HEK293 (cell line): ENCODE data around the gene TSSK6.

Source experiments
- GFI1B ChIP-seq: fragments of 450-650 bp; formaldehyde crosslinking; IDR thresholded peaks from 2 replicates; pipeline ENCODE4 v1.5.1; 2016; ENCODE audit warnings: missing biosample characterization, missing genetic modification characterization
- HOXA7 ChIP-seq: sonication (generic); formaldehyde crosslinking; IDR thresholded peaks from 2 replicates; pipeline ENCODE4 v1.8.1; 2022; ENCODE audit warnings: missing genetic modification reagents, borderline replicate concordance
- HOXC10 ChIP-seq: sonication (generic); formaldehyde crosslinking; IDR thresholded peaks from 2 replicates; pipeline ENCODE4 v1.8.1; 2023; ENCODE audit warnings: mild to moderate bottlenecking, missing genetic modification reagents
- YY1 ChIP-seq: fragments of 450-650 bp; formaldehyde crosslinking; IDR thresholded peaks from 2 replicates; pipeline ENCODE4 v1.5.1; 2018; ENCODE audit warnings: missing biosample characterization, missing genetic modification characterization
- YY2 ChIP-seq: fragments of 450-650 bp; formaldehyde crosslinking; IDR thresholded peaks from 2 replicates; pipeline ENCODE4 v1.5.1; 2016; ENCODE audit warnings: missing biosample characterization, missing genetic modification characterization
- ZFHX2 ChIP-seq: fragments of 450-650 bp; formaldehyde crosslinking; conservative IDR thresholded peaks from 2 replicates; pipeline ENCODE4 v1.5.1; 2016; ENCODE audit warnings: missing biosample characterization, missing genetic modification characterization
- ZNF112 ChIP-seq: fragments of 450-650 bp; formaldehyde crosslinking; IDR thresholded peaks from 2 replicates; pipeline ENCODE4 v1.5.0; 2017; ENCODE audit warnings: missing biosample characterization, missing genetic modification characterization
- ZNF138 ChIP-seq: fragments of 450-650 bp; formaldehyde crosslinking; IDR thresholded peaks from 2 replicates; pipeline ENCODE4 v1.5.1; 2016; ENCODE audit warnings: missing biosample characterization, missing genetic modification characterization, borderline replicate concordance
- ZNF157 ChIP-seq: fragments of 450-650 bp; formaldehyde crosslinking; IDR thresholded peaks from 2 replicates; pipeline ENCODE4 v1.5.1; 2016; ENCODE audit warnings: missing biosample characterization, missing genetic modification characterization
- ZNF19 ChIP-seq: fragments of 450-650 bp; formaldehyde crosslinking; IDR thresholded peaks from 2 replicates; pipeline ENCODE4; 2016; ENCODE audit warnings: missing biosample characterization, missing genetic modification characterization, low read depth
- ZNF2 ChIP-seq: fragments of 450-650 bp; formaldehyde crosslinking; IDR thresholded peaks from 2 replicates; pipeline ENCODE4 v1.5.1; 2016; ENCODE audit warnings: missing biosample characterization, missing genetic modification characterization
- ZNF202 ChIP-seq: fragments of 450-650 bp; formaldehyde crosslinking; IDR thresholded peaks from 2 replicates; pipeline ENCODE4 v1.5.1; 2016; ENCODE audit warnings: missing biosample characterization, missing genetic modification characterization, borderline replicate concordance
- ZNF274 ChIP-seq, 2 experiments: fragments of 200-500 bp in 1 of 2; fragments of 450-650 bp in 1 of 2; sonication (Bioruptor generic) in 1 of 2; formaldehyde crosslinking in 1 of 2; IDR thresholded peaks; 2 replicates each; pipeline versions ENCODE4 v1.5.1 to v1.6.1; 2014 to 2016; ENCODE audit warnings: borderline replicate concordance in 1 of 2, inconsistent platforms in 1 of 2, low read length in 1 of 2, missing biosample characterization in 1 of 2, missing genetic modification characterization in 1 of 2
- ZNF302 ChIP-seq: fragments of 450-650 bp; formaldehyde crosslinking; IDR thresholded peaks from 2 replicates; pipeline ENCODE4 v1.5.1; 2016; ENCODE audit warnings: missing biosample characterization, missing genetic modification characterization, low read depth
- ZNF350 ChIP-seq: fragments of 450-650 bp; formaldehyde crosslinking; IDR thresholded peaks from 2 replicates; pipeline ENCODE4 v1.5.0; 2017; ENCODE audit warnings: missing biosample characterization, mild to moderate bottlenecking, missing genetic modification characterization
- ZNF394 ChIP-seq: fragments of 450-650 bp; formaldehyde crosslinking; IDR thresholded peaks from 2 replicates; pipeline ENCODE4 v1.5.1; 2016; ENCODE audit warnings: missing biosample characterization, missing genetic modification characterization, mild to moderate bottlenecking, moderate library complexity, borderline replicate concordance
- ZNF426 ChIP-seq: fragments of 450-650 bp; formaldehyde crosslinking; IDR thresholded peaks from 2 replicates; pipeline ENCODE4 v1.5.1; 2017; ENCODE audit warnings: missing biosample characterization, missing genetic modification characterization, mild to moderate bottlenecking, inconsistent platforms, moderate library complexity
- ZNF501 ChIP-seq: fragments of 450-650 bp; formaldehyde crosslinking; IDR thresholded peaks from 2 replicates; pipeline ENCODE4 v1.5.1; 2016; ENCODE audit warnings: missing biosample characterization, missing genetic modification characterization
- ZNF530 ChIP-seq: fragments of 450-650 bp; formaldehyde crosslinking; IDR thresholded peaks from 2 replicates; pipeline ENCODE4 v1.5.1; 2016; ENCODE audit warnings: low read depth, missing biosample characterization, missing genetic modification characterization
- ZNF571 ChIP-seq: fragments of 450-650 bp; formaldehyde crosslinking; IDR thresholded peaks from 2 replicates; pipeline ENCODE4 v1.5.0; 2017; ENCODE audit warnings: missing biosample characterization, missing genetic modification characterization
- ZSCAN30 ChIP-seq: fragments of 450-650 bp; IDR thresholded peaks from 2 replicates; pipeline ENCODE4 v1.5.1; 2018; ENCODE audit warnings: missing biosample characterization, mild to moderate bottlenecking, missing genetic modification characterization, moderate library complexity
- TF ChIP-seq, protein P1 (sequence below): fragments of 450-650 bp; formaldehyde crosslinking; IDR thresholded peaks from 2 replicates; pipeline ENCODE4 v1.5.1; 2017; ENCODE audit warnings: missing biosample characterization, missing genetic modification characterization
- TF ChIP-seq, protein P2 (sequence below): fragments of 450-650 bp; formaldehyde crosslinking; IDR thresholded peaks from 2 replicates; pipeline ENCODE4 v1.5.1; 2016; ENCODE audit warnings: missing biosample characterization, missing genetic modification characterization
- TF ChIP-seq, protein P3 (sequence below): fragments of 450-650 bp; formaldehyde crosslinking; IDR thresholded peaks from 2 replicates; pipeline ENCODE4 v1.5.1; 2016; ENCODE audit warnings: missing biosample characterization, missing genetic modification characterization
- TF ChIP-seq, protein P4 (sequence below): fragments of 450-650 bp; formaldehyde crosslinking; IDR thresholded peaks from 2 replicates; pipeline ENCODE4 v1.5.1; 2016; ENCODE audit warnings: missing biosample characterization, missing genetic modification characterization, borderline replicate concordance
- TF ChIP-seq, protein P5 (sequence below): fragments of 450-650 bp; formaldehyde crosslinking; IDR thresholded peaks from 2 replicates; pipeline ENCODE4; 2016; ENCODE audit warnings: missing biosample characterization, missing genetic modification characterization

The TSSK6 gene

DNA sequence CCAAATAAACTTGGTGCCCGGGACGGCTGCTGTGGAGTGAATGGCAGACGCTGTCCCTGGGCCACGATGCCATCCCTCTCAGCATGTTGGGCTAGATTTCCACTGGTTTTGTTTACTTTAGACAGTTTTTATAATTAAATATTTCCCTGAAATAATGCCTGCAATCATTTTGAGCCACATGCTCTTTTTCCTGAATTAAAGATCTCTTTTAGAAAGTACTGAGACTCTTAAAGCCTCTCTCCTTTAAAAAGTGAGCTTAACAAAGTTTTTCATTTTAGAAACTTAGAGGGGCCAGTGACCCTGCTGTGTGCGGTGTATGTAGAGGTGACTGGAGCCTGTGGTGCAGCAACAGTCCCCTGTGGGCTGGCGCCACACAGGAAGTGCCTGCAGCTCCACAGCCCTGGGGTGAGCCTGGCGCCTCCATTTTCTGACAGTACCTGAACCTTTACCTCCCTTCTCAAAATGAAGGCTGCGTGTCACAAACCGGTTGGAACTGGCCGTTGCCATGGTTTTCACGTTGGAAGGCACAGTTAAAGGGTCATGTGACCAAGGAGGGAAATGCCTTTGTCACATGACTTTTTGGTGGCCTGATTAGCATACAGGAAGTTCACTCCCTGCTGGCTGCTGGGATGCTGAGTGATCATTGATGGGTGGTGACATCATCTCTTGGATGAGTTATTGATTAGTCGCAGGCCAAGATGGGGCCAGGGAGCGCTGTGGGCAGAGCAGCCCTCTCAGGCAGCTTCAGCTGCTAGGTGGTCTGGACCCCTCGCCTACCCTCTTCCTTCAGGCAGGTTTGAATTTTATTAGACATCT, 26.3 kb downstream of the TSSK6 start (continued):
- TF ChIP-seq ZNF19 (tag by site-specific recombination) (no peak), ZFHX2 (tag by site-specific recombination) (no peak), ZNF302 (tag by site-specific recombination) (no peak), ZNF112 (tag by site-specific recombination) (no peak), ZSCAN30 (tag by site-specific recombination) (no peak), ZNF138 (tag by site-specific recombination) (no peak), HOXC10 (CRISPR knock-in tag) (no peak), ZNF530 (tag by site-specific recombination) (no peak), ZNF2 (tag by site-specific recombination) (no peak), ZNF571 (tag by site-specific recombination) (no peak), ZNF501 (tag by site-specific recombination) (no peak), YY1 (peak; percentile 46; the same call in 1 of the 2 replicates), ZNF157 (tag by site-specific recombination) (no peak), ZNF394 (tag by site-specific recombination) (no peak), ZNF274 (IDR thresholded peaks at IDR 0.05; ENCODE audit: low read length) (no peak), ZNF274 (tag by site-specific recombination; IDR thresholded peaks at IDR 0.05; ENCODE audit: borderline replicate concordance) (no peak), ZNF350 (no peak), HOXA7 (CRISPR knock-in tag) (no peak), YY2 (0 out of 2 replicates have a peak, but pooled peaks have one; percentile 53), GFI1B (tag by site-specific recombination) (no peak), ZNF202 (tag by site-specific recombination) (no peak), ZNF426 (tag by site-specific recombination) (no peak)
- TF ChIP-seq, protein P1, sequence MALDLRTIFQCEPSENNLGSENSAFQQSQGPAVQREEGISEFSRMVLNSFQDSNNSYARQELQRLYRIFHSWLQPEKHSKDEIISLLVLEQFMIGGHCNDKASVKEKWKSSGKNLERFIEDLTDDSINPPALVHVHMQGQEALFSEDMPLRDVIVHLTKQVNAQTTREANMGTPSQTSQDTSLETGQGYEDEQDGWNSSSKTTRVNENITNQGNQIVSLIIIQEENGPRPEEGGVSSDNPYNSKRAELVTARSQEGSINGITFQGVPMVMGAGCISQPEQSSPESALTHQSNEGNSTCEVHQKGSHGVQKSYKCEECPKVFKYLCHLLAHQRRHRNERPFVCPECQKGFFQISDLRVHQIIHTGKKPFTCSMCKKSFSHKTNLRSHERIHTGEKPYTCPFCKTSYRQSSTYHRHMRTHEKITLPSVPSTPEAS (tag by site-specific recombination) = no peak
- TF ChIP-seq, protein P2, sequence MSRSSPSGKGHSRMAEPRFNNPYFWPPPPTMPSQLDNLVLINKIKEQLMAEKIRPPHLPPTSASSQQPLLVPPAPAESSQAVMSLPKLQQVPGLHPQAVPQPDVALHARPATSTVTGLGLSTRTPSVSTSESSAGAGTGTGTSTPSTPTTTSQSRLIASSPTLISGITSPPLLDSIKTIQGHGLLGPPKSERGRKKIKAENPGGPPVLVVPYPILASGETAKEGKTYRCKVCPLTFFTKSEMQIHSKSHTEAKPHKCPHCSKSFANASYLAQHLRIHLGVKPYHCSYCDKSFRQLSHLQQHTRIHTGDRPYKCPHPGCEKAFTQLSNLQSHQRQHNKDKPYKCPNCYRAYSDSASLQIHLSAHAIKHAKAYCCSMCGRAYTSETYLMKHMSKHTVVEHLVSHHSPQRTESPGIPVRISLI (tag by site-specific recombination) = no peak
- TF ChIP-seq, protein P3, sequence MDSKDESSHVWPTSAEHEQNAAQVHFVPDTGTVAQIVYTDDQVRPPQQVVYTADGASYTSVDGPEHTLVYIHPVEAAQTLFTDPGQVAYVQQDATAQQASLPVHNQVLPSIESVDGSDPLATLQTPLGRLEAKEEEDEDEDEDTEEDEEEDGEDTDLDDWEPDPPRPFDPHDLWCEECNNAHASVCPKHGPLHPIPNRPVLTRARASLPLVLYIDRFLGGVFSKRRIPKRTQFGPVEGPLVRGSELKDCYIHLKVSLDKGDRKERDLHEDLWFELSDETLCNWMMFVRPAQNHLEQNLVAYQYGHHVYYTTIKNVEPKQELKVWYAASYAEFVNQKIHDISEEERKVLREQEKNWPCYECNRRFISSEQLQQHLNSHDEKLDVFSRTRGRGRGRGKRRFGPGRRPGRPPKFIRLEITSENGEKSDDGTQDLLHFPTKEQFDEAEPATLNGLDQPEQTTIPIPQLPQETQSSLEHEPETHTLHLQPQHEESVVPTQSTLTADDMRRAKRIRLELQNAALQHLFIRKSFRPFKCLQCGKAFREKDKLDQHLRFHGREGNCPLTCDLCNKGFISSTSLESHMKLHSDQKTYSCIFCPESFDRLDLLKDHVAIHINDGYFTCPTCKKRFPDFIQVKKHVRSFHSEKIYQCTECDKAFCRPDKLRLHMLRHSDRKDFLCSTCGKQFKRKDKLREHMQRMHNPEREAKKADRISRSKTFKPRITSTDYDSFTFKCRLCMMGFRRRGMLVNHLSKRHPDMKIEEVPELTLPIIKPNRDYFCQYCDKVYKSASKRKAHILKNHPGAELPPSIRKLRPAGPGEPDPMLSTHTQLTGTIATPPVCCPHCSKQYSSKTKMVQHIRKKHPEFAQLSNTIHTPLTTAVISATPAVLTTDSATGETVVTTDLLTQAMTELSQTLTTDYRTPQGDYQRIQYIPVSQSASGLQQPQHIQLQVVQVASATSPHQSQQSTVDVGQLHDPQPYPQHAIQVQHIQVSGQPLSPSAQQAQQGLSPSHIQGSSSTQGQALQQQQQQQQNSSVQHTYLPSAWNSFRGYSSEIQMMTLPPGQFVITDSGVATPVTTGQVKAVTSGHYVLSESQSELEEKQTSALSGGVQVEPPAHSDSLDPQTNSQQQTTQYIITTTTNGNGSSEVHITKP (tag by site-specific recombination) = no peak
- TF ChIP-seq, protein P4, sequence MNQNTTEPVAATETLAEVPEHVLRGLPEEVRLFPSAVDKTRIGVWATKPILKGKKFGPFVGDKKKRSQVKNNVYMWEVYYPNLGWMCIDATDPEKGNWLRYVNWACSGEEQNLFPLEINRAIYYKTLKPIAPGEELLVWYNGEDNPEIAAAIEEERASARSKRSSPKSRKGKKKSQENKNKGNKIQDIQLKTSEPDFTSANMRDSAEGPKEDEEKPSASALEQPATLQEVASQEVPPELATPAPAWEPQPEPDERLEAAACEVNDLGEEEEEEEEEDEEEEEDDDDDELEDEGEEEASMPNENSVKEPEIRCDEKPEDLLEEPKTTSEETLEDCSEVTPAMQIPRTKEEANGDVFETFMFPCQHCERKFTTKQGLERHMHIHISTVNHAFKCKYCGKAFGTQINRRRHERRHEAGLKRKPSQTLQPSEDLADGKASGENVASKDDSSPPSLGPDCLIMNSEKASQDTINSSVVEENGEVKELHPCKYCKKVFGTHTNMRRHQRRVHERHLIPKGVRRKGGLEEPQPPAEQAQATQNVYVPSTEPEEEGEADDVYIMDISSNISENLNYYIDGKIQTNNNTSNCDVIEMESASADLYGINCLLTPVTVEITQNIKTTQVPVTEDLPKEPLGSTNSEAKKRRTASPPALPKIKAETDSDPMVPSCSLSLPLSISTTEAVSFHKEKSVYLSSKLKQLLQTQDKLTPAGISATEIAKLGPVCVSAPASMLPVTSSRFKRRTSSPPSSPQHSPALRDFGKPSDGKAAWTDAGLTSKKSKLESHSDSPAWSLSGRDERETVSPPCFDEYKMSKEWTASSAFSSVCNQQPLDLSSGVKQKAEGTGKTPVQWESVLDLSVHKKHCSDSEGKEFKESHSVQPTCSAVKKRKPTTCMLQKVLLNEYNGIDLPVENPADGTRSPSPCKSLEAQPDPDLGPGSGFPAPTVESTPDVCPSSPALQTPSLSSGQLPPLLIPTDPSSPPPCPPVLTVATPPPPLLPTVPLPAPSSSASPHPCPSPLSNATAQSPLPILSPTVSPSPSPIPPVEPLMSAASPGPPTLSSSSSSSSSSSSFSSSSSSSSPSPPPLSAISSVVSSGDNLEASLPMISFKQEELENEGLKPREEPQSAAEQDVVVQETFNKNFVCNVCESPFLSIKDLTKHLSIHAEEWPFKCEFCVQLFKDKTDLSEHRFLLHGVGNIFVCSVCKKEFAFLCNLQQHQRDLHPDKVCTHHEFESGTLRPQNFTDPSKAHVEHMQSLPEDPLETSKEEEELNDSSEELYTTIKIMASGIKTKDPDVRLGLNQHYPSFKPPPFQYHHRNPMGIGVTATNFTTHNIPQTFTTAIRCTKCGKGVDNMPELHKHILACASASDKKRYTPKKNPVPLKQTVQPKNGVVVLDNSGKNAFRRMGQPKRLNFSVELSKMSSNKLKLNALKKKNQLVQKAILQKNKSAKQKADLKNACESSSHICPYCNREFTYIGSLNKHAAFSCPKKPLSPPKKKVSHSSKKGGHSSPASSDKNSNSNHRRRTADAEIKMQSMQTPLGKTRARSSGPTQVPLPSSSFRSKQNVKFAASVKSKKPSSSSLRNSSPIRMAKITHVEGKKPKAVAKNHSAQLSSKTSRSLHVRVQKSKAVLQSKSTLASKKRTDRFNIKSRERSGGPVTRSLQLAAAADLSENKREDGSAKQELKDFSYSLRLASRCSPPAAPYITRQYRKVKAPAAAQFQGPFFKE (tag by site-specific recombination) = no peak
- TF ChIP-seq, protein P5, sequence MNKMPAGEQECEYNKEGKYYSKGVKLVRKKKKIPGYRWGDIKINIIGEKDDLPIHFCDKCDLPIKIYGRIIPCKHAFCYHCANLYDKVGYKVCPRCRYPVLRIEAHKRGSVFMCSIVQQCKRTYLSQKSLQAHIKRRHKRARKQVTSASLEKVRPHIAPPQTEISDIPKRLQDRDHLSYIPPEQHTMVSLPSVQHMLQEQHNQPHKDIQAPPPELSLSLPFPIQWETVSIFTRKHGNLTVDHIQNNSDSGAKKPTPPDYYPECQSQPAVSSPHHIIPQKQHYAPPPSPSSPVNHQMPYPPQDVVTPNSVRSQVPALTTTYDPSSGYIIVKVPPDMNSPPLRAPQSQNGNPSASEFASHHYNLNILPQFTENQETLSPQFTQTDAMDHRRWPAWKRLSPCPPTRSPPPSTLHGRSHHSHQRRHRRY (tag by site-specific recombination) = no peak
